Measurements from ENCODE around the gene MYL5. TPM values are rescaled to one million over a fixed set of nuclear protein-coding genes. Genes with fewer than 3 reads are reported as not detected.
A peak's percentile ranks its signal among the peaks of the same experiment; 100 is the strongest.

Gene MYL5
- total and polyA plus RNA-seq, 2 of the 13 experiments (the other 11 are each of a cell fraction or from before 2014, with no cell fraction given): 6.5 to 16.0 TPM

- TF ChIP-seq ZNF407 (CRISPR knock-in tag; IDR thresholded peaks at IDR 0.05; ENCODE audit: not compliant biosample characterization) (no peak), CEBPG (CRISPR knock-in tag; IDR thresholded peaks at IDR 0.05) (no peak), ZNF160 (CRISPR knock-in tag; IDR thresholded peaks at IDR 0.05) (no peak), ZNF142 (CRISPR knock-in tag; IDR thresholded peaks at IDR 0.05) (no peak), ZNF577 (CRISPR knock-in tag; IDR thresholded peaks at IDR 0.05; ENCODE audit: borderline replicate concordance, low read depth) (no peak), RFXAP (CRISPR knock-in tag; IDR thresholded peaks at IDR 0.05; ENCODE audit: borderline replicate concordance) (no peak), FOXA3 (CRISPR knock-in tag; IDR thresholded peaks at IDR 0.05) (peak; percentile 98), YEATS2 (CRISPR knock-in tag; IDR thresholded peaks at IDR 0.05; ENCODE audit: borderline replicate concordance) (peak; percentile 74; the same call in 1 of the 2 replicates), IRF1 (CRISPR knock-in tag; IDR thresholded peaks at IDR 0.05; ENCODE audit: low read depth) (no peak), ZNF777 (CRISPR knock-in tag; IDR thresholded peaks at IDR 0.05) (0 out of 2 replicates have a peak, but pooled peaks have one; percentile 36), ZNF232 (CRISPR knock-in tag; IDR thresholded peaks at IDR 0.05; ENCODE audit: borderline replicate concordance) (peak; percentile 29; the same call in 1 of the 2 replicates), ZNF615 (CRISPR knock-in tag; IDR thresholded peaks at IDR 0.05; ENCODE audit: borderline replicate concordance) (no peak), ZMYM4 (CRISPR knock-in tag; IDR thresholded peaks at IDR 0.05) (0 out of 2 replicates have a peak, but pooled peaks have one; percentile 19)
These were observed 18.6 kb downstream of the MYL5 start (continued) for GRCh38 chr4:692771-693554.
